GM18867 (cell line): Measurements from ENCODE around the gene TMEM95.
"Not testable (repeated sequence)": the region's sequence is repeated elsewhere in the genome, so short reads cannot be mapped to it uniquely, and the experiment has no call there.

Experiments used
- ATAC-seq: cut with Tn5 transposase; IDR thresholded peaks from one replicate; pipeline ENCODE4 v1.9.1; 2021; ENCODE audit warnings: mild to moderate bottlenecking, moderate library complexity; ENCODE audit not compliant: unreplicated experiment

The TMEM95 gene

DNA sequence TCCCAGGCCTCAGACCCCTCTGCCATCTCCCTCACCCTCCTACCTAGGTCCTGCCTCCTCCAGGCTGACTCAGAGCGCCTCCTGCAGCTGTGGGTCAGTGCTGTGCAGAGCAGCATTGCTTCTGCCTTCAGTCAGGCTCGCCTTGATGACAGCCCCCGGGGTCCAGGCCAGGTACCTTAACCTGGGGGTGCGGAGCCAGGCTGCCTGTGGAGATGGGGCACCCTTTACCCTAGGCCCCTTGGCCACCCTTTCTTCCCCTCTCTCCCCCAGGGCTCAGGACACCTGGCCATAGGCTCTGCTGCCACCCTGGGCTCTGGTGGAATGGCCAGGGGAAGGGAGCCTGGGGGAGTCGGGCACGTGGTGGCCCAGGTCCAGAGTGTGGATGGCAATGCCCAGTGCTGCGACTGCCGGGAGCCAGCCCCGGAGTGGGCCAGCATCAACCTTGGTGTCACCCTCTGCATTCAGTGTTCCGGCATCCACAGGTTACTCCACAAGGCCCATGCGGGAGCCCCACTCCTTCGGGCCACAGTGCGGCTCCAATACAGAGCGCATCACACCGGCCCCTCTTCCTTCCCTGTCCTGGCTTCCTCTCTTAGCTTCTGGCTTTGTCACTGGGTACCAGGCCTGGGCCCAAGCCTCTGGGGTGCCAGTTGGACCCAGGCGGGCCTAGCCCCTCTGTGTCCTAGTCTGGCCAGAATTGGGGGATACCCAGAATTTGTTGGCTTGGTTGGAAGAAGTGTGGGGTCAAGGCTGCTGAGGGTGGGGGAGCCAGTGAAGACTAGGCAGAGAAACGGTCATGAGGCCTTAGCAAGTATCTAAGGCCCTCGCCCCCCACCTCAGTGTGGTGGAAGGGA is 8.0 kb upstream of the TMEM95 start:
- no peak for ATAC-seq

DNA sequence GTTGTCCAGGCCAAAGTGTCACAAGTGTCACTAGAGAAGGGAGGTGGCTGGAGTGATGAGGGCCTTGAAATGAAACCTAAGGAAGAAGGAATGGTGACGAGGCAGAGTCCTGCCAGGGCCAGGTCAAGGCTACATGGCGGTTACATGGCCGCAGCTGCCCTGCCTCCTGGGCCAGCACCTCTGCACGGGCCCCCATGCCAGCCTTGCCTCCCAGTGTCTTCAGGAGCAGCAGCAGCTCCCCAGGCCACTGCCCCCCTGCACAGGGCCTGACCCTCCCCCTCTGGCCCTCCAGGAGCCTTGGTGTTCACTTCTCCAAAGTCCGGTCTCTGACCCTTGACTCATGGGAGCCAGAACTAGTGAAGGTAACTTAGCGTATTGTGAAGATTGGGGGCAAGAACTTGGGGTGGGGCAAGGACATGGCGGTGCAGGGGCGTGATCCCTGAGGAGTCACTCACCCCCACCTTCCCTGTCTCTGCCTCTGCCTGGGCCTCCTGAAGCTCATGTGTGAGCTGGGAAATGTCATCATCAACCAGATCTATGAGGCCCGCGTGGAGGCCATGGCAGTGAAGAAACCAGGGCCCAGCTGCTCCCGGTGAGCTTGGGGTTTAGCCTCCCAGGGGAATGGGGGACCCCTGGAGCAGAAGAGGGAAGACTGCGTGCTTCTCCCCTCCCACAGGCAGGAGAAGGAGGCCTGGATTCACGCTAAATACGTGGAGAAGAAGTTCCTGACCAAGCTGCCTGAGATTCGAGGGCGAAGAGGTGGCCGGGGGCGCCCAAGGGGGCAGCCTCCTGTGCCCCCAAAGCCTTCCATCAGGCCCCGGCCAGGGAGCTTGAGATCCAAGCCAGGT is 7.1 kb upstream of the TMEM95 start:
- no peak for ATAC-seq

DNA sequence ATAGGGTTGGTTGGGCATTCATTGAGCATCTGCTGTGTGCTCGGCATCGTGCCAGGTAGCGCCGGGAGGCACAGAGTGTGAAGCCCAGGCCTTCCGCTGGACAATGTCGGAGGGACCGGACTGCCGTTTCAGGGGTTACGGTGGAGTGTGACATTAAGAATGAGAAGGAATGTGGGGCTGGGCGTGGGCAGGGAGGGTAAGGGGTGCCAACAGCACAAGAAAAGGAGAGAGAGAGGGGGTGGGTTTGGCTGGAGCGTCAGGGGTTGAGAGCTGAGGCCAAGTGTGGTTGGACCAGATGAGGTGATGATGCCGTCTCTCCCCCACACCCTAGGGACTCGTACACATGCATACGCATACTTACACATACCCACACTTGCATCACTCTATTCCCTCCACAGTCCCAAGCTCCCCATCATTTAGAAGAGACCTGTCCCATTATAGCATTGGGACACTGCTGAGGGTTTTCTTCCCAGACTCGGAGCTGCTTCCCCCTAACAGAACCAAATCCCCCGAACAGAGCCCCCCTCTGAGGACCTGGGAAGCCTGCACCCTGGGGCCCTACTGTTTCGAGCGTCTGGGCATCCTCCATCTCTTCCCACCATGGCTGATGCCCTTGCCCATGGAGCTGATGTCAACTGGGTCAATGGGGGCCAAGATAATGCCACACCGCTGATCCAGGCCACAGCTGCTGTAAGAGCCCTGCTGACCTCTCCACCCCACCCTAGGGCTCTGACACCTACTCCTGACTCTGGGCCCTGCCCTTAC is 6.3 kb upstream of the TMEM95 start:
- ATAC-seq = no peak

DNA sequence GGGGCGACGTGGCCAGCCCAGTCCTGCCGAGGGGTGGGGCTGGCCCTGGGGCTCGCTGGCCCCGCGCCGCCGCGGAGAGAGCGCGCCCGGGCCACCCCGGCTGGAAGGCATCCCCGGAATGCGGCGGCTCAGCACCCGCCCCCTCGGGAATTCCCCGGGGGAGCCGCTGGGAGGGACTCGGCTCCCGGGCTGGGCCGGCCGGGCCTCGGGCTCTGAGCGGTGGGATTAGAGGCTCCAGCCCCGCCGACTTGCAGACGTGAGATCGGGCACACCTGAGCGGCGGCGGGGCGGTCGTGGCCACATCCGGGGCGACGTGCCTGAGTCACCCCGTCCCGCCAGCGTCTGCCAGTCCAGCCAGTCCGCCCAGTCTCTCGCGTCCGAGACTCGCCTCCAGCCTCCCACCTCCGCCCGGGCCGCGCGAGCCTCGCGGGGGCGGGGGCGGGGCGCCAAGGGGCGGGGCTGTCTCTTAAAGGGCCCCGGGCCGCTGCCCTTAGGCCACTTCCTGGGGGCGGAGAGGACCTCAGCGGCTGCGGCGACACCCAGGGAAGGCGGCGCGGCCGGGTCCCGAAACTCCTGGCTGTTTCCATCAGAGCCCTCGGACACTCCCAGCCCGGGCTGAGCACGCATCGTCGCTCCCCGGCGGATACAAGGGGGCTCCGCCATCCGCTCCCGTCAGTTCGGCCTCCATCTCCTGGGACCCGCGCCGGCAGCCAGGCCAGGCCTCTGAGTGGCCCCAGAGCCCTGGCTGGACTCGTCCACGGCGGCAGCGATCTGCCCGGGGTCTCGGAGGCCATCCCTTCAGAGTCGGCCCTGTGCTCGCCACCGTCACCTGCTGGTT is 3.1 kb upstream of the TMEM95 start, which contains the start of gene KCTD11:
Gene KCTD11, plus strand, starts transcription at position 498 of the 838 bp plus-strand sequence.
- ATAC-seq = peak; percentile 53

DNA sequence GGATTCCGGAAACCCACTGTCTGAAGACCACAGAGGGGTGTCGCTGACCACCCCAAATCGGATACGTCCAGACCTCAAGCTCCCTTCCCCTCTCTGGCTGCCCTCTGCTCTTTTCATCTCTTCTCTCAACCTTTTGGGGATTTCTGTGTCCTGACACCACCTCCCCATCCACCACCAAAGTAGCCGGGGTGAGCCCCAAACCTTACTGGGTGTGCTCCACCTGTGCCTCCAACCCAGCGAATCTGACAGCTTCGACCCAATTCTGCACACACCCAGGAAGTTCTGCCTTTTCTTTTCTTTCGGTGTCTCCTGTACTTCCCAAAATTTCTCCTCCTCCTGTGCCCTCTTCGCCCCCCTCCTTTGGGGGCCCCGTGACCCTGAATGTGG is 2.5 kb upstream of the TMEM95 start:
- no peak for ATAC-seq

DNA sequence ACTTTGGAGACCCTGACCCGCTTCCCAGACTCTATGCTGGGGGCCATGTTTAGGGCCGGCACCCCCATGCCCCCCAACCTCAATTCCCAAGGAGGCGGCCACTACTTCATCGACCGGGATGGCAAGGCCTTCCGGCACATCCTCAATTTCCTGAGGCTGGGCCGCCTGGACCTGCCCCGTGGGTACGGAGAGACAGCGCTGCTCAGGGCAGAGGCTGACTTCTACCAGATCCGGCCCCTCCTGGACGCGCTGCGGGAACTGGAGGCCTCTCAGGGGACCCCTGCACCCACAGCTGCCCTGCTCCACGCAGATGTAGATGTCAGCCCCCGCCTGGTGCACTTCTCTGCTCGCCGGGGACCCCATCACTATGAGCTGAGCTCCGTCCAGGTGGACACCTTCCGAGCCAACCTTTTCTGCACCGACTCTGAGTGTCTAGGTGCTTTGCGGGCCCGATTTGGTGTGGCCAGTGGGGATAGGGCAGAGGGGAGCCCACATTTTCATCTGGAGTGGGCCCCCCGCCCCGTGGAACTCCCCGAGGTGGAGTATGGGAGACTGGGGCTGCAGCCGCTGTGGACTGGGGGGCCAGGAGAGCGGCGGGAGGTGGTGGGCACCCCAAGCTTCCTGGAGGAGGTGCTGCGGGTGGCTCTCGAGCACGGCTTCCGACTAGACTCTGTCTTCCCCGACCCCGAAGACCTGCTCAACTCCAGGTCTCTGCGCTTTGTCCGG is 1.9 kb upstream of the TMEM95 start:
- ATAC-seq = no peak

DNA sequence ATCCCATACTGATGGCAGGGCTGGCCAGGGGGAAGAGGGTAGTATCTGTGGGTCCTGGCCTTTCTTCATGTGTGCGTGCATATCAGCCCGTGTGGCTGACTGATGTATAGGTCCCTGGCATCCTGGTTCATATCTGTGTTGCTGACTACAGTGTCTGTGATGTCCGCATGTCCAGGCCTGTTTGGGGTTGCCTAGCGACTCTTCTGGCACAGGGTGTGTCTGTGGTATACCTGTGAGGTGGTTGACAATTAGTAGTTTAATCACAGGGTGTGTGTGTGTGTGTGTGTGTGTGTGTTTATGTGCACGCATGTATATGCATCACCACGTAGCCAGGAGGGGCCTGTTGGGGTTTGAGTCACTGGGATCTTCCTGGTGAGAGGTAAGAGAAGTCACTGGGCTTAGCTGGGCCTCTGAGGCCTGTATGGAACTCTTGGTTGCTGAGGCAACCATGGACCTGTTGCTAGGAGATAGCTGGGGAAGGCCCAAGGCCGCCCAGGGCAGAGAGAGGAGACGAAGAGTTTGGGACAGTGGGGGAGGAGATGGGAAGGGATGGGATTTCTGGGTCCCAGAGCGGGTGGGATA is 603 bp upstream of the TMEM95 start:
- ATAC-seq = no peak

DNA sequence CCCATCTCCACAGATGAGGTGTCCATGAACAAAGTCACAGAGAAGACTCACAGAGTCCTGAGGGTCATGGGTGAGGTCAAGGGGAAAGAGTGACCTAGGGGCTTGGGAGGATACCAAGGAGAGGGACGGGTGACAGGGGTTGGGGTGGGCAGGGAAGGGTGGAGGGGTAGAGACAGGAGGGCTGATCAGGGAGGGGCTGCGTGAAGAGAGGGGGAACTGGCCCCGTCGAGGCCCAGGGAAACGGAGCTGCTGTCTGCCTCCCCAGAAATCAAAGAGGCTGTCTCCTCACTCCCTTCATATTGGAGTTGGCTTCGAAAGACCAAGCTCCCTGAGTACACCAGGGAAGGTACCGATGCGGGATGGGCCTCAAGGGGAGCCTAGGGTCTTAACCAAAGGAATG is 617 bp downstream of the TMEM95 start:
- ATAC-seq = no peak

DNA sequence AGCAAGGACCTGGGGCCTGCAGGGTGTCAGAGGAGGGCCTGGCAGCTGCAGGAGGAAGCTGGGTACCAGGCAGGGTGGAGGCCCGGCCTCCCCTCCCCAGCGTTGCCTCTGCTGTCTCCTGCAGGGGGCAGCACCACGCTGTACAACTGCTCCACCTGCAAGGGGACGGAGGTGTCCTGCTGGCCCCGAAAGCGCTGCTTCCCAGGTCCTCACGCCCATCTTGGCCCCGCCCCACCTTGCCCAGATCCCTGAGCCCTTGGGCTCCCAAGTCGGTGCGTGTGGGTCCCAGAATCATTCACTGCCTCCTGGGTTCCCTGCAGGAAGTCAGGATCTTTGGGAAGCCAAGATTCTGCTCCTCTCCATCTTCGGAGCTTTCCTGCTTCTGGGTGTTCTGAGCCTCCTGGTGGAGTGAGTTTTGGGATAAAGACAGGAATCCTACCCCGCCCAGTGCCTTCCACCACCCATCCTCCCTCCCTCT is 1.2 kb downstream of the TMEM95 start:
- no peak for ATAC-seq

DNA sequence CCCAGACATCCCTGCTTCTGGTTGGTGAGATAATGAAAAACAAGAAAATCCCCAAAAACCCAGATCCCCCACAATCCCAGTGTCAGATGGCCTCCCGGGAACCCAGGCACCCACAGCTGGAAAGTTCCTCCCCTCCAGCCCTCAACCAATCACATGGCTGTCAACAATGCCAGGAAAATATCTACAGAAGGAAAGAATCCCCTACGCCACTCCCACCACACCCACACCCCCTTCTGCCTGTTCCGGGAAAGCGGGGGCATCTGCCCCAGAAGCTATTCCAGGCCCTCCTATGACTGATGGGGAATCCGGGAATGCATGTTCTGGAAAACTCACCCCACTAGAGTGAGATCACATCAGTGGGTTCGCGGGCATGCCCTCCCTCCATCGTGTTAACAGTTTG is 1.8 kb downstream of the TMEM95 start:
- ATAC-seq = no peak

DNA sequence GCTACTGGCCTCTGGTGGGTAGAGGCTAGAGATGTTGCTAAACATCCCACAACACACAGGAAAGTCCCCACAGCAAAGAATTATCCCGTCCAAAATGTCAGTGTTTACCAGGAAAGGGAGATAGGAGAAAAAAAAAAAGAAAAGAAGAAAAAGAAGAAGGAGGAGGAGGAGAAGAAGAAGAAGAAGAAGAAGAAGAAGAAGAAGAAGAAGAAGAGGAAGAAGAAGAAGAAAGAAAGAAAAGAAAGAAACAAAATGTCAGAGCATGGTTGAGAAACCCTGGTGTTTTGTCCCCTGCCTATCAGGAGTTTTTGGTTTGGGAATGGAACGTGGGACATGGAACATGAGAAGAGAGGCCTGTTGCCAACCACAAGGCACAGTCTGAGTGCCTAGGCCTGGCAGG is 2.4 kb downstream of the TMEM95 start:
- ATAC-seq = no peak

DNA sequence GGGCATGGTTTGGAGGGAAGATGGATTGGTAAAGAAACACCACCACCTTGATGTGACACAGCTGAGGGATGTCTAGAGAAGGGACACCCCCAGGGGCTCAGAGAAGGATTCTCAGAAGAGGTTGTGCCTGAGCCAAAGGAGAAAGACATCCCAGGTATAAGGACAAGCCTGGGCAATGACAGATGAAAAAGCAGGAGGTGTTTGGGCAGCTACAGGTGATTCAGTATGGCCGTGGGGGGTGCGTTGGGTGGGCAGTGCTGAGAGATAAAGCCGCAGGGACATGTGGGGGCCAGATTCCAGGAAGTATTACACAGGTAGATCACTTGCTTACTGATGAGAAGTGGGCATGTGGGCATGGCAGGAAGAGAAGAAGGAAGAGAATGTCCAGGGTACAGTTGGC is 7.0 kb downstream of the TMEM95 start:
- ATAC-seq = no peak

DNA sequence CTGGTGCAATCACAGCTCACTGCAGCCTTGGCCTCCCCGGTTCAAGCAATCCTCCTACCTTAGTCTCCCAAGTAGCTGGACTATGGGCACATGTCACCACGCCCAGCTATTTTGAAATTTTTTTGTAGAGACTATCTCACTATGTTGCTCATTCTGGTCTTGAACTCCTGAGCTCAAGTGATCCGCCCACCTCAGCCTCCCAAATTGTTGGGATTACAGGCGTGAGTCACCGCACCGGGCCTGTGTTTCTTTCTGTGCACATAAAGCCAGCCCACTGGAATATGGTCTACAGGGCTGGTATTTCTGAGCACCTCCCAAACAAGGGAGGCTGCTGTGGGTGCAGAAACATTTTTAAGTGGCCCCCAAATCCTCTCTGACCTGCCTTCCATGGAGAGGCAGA is 8.4 kb downstream of the TMEM95 start:
- ATAC-seq = no peak

DNA sequence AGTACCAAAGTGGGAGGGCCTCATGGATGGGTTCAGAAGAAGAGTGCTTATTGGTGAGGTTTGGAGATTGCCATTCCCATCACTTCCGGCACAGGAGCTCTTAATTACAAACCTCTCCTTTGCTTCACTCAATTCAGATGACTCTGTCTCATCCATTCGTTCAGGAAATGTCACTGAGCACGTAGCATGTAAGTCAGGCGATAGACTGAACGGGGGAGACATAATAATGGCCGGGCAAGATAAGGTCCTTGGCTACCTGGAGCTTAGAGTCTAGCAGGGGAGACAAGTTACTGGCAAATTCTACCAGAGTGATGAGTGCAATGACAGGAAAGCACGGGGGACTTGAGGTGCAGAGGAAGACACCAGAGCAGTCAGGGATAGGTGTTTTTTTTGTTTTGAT is 11.0 kb downstream of the TMEM95 start:
- ATAC-seq = not testable (repeated sequence)

DNA sequence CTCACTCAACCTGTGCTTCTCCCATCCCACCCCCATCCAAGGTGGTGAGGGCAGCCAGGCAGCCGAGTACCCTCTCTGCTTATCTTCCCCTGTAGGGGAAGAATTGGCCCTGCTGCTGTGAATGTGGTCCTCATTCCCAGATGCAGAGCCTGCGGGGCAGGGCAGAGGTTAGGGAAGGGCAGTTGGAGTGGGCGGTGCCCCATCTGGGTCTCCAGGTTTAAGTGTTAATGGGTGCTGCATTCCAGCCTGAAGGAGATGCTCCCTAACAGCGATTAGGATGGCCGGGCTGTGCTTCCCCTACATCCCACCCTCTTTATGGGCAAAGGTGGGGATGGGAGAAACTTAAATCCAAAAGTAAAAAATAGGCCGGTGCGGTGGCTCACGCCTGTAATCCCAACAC is 12.1 kb downstream of the TMEM95 start:
- no peak for ATAC-seq

DNA sequence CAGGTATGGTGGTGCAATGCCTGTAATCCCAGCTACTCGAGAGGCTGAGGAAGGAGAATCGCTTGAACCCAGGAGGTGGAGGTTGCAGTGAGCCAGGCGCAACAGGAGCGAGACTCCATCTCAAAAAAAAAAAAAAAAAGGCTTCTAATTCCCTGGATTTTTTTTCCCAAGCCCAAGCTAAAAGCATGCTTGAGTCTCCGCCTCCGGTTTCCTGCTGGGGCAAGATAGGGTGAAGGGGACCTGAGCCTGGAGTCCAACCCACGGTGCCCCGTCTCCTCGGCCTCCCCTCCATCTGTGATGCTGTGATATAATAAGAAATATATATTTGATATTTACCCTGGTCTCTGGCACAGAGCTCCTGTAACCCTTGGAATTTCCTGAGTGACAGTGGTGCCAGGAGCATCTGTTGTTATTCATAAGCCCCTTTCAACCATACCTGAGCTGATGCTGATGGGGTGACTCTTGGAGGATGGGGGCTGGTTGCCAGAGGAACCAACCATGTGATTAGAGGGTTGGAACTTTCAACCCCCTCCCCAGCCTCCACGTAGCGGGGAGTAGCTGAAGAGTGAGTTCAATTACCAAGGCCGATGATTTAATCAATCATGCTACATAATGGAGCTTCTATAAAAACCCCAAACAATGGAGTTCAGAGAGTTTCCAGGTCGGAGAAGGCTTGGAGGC is 13.1 kb downstream of the TMEM95 start:
- no peak for ATAC-seq

DNA sequence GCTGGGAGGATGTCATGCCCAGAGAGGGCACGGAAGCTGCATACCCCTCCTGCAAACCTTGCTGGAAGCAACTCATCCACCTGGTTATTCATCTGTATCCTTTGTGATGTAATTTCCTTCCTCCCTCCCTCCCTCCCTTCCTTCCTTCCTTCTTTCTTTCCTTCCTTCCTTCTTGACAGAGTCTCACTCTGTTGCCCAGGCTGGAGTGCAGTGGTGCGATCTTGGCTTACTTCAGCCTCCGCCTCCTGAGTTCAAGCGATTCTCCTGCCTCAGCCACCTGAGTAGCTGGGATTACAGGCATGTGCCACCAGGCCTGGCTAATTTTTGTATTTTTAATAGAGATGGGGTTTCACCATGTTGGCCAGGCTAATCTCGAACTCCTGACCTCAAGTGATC is 13.6 kb downstream of the TMEM95 start:
- ATAC-seq = not testable (repeated sequence)

DNA sequence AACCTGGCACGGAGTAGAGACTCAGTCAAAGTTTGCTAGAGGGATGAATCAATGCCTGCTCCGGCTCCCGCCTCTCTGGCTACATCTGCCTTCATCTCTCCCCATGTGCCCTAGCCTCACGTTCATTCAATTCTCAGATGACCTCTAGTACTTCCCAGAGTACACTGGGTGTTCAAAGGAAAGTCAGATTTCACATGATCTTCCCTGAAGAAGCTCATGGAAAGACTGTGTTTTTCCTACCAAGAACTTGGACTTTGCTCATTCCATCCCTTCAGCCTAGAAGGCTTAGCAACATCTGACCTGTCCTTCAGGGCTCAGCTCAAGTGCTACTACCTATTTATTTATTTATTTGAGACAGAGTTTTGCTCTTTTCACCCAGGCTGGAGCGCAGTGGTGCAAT is 14.9 kb downstream of the TMEM95 start:
- no peak for ATAC-seq

DNA sequence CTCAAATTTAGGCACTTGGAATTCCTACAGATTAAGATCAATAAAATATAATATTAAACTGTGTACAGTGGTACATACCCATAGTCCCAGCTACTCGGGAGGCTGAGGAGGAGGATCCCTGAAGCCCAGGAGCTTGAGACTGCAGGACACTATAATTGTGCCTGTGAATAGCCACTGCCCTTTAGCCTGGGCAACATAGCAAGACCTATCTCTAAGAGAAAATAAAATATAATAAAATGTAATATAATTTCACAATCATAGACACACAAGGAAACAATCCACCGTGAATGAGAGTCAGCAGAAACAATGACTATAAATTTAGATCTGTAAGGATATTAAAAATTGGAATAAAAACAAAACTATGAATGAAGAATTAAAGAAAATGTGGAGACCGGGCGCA is 15.9 kb downstream of the TMEM95 start:
- no peak for ATAC-seq
